ENCODE data around the gene TEX44.

TEX44 gene

GRCh38 chr2:231622963-231623362 lies 30.3 kb downstream of the TEX44 start:
- no peak overlapping the region for H3K9ac ChIP-seq (ENCODE audit: low read depth, low read length)
- H3K36me3 ChIP-seq (ENCODE audit: insufficient read depth, low read length) = no peaks in the 10 kb centered on the region
- no peaks in the 10 kb centered on the region for H3K9me3 ChIP-seq (ENCODE audit: control insufficient read depth, insufficient read depth, low read length)
- peaks cover 23% of the 10 kb centered on the region for H3K4me1 ChIP-seq (ENCODE audit: insufficient read depth, low read length)

- Histone ChIP-seq H3K4me1 (ENCODE audit: insufficient read depth, low read length) (peaks cover 12% of the 10 kb centered on the region), H3K9ac (ENCODE audit: low read depth, low read length) (no peak overlapping the region), H3K9me3 (ENCODE audit: control insufficient read depth, insufficient read depth, low read length) (no peaks in the 10 kb centered on the region), H3K36me3 (ENCODE audit: insufficient read depth, low read length) (no peaks in the 10 kb centered on the region)
These were observed 33.8 kb downstream of the TEX44 start for GRCh38 chr2:231626449-231626848.

GRCh38 chr2:231627384-231628120 lies 34.9 kb downstream of the TEX44 start:
- H3K36me3 ChIP-seq (ENCODE audit: insufficient read depth, low read length) = no peaks in the 10 kb centered on the region
- no peak overlapping the region for H3K9ac ChIP-seq (ENCODE audit: low read depth, low read length)
- peaks cover 9% of the 10 kb centered on the region for H3K4me1 ChIP-seq (ENCODE audit: insufficient read depth, low read length)
- no peaks in the 10 kb centered on the region for H3K9me3 ChIP-seq (ENCODE audit: control insufficient read depth, insufficient read depth, low read length)

GRCh38 chr2:231632559-231633142 lies 40.0 kb downstream of the TEX44 start:
- H3K9me3 ChIP-seq (ENCODE audit: control insufficient read depth, insufficient read depth, low read length) = no peaks in the 10 kb centered on the region
- H3K9ac ChIP-seq (ENCODE audit: low read depth, low read length) = no peak overlapping the region
- H3K4me1 ChIP-seq (ENCODE audit: insufficient read depth, low read length) = peaks cover 6% of the 10 kb centered on the region; the same call in 1 of the 2 replicates
- no peaks in the 10 kb centered on the region for H3K36me3 ChIP-seq (ENCODE audit: insufficient read depth, low read length)

- H3K4me1 ChIP-seq (ENCODE audit: insufficient read depth, low read length) = 0 out of 2 replicates have a peak, but pooled peaks cover 3% of the 10 kb centered on the region
- no peaks in the 10 kb centered on the region for H3K36me3 ChIP-seq (ENCODE audit: insufficient read depth, low read length)
- no peaks in the 10 kb centered on the region for H3K9me3 ChIP-seq (ENCODE audit: control insufficient read depth, insufficient read depth, low read length)
- H3K9ac ChIP-seq (ENCODE audit: low read depth, low read length) = no peak overlapping the region
These were observed 40.7 kb downstream of the TEX44 start for GRCh38 chr2:231633241-231633976.

- Histone ChIP-seq H3K36me3 (ENCODE audit: insufficient read depth, low read length) (no peaks in the 10 kb centered on the region), H3K4me1 (ENCODE audit: insufficient read depth, low read length) (0 out of 2 replicates have a peak, but pooled peaks cover 3% of the 10 kb centered on the region), H3K9ac (ENCODE audit: low read depth, low read length) (no peak overlapping the region), H3K9me3 (ENCODE audit: control insufficient read depth, insufficient read depth, low read length) (no peaks in the 10 kb centered on the region)
These were observed 41.7 kb downstream of the TEX44 start for GRCh38 chr2:231634412-231634811.

- 0 out of 2 replicates have a peak, but pooled peaks cover 3% of the 10 kb centered on the region for H3K4me1 ChIP-seq (ENCODE audit: insufficient read depth, low read length)
- no peaks in the 10 kb centered on the region for H3K9me3 ChIP-seq (ENCODE audit: control insufficient read depth, insufficient read depth, low read length)
- H3K9ac ChIP-seq (ENCODE audit: low read depth, low read length) = no peak overlapping the region
- H3K36me3 ChIP-seq (ENCODE audit: insufficient read depth, low read length) = no peaks in the 10 kb centered on the region
These were observed 42.5 kb downstream of the TEX44 start for GRCh38 chr2:231634951-231635875.

GRCh38 chr2:231640241-231640640 lies 47.6 kb downstream of the TEX44 start:
- peaks cover 13% of the 10 kb centered on the region for H3K4me1 ChIP-seq (ENCODE audit: insufficient read depth, low read length)
- H3K9me3 ChIP-seq (ENCODE audit: control insufficient read depth, insufficient read depth, low read length) = no peaks in the 10 kb centered on the region
- H3K9ac ChIP-seq (ENCODE audit: low read depth, low read length) = no peak overlapping the region
- no peaks in the 10 kb centered on the region for H3K36me3 ChIP-seq (ENCODE audit: insufficient read depth, low read length)

GRCh38 chr2:231640641-231641111 lies 48.0 kb downstream of the TEX44 start:
- no peak overlapping the region for H3K9ac ChIP-seq (ENCODE audit: low read depth, low read length)
- peaks cover 13% of the 10 kb centered on the region for H3K4me1 ChIP-seq (ENCODE audit: insufficient read depth, low read length)
- H3K36me3 ChIP-seq (ENCODE audit: insufficient read depth, low read length) = no peaks in the 10 kb centered on the region
- no peaks in the 10 kb centered on the region for H3K9me3 ChIP-seq (ENCODE audit: control insufficient read depth, insufficient read depth, low read length)

- Histone ChIP-seq H3K4me1 (ENCODE audit: insufficient read depth, low read length) (peaks cover 18% of the 10 kb centered on the region), H3K36me3 (ENCODE audit: insufficient read depth, low read length) (no peaks in the 10 kb centered on the region), H3K9me3 (ENCODE audit: control insufficient read depth, insufficient read depth, low read length) (no peaks in the 10 kb centered on the region), H3K9ac (ENCODE audit: low read depth, low read length) (peak overlapping the region; percentile 31; the same call in 1 of the 2 replicates)
These were observed 50.2 kb downstream of the TEX44 start for GRCh38 chr2:231642631-231643494.

GRCh38 chr2:231643495-231643888 lies 50.8 kb downstream of the TEX44 start:
- Histone ChIP-seq H3K4me1 (ENCODE audit: insufficient read depth, low read length) (peaks cover 18% of the 10 kb centered on the region), H3K36me3 (ENCODE audit: insufficient read depth, low read length) (no peaks in the 10 kb centered on the region), H3K9me3 (ENCODE audit: control insufficient read depth, insufficient read depth, low read length) (no peaks in the 10 kb centered on the region), H3K9ac (ENCODE audit: low read depth, low read length) (peak overlapping the region; percentile 31; the same call in 1 of the 2 replicates)

Measured in ES-I3 (cell line).